HG03520 (cell line): ENCODE measurements around the gene ZYG11A.
"Not testable (repeated sequence)": the region's sequence is repeated elsewhere in the genome, so short reads cannot be mapped to it uniquely, and the experiment has no call there.

Experiments used
- ATAC-seq: cut with Tn5 transposase; IDR thresholded peaks from one replicate; pipeline ENCODE4 v1.9.1; 2021; ENCODE audit warnings: mild to moderate bottlenecking, moderate library complexity; ENCODE audit not compliant: unreplicated experiment

Gene ZYG11A

DNA sequence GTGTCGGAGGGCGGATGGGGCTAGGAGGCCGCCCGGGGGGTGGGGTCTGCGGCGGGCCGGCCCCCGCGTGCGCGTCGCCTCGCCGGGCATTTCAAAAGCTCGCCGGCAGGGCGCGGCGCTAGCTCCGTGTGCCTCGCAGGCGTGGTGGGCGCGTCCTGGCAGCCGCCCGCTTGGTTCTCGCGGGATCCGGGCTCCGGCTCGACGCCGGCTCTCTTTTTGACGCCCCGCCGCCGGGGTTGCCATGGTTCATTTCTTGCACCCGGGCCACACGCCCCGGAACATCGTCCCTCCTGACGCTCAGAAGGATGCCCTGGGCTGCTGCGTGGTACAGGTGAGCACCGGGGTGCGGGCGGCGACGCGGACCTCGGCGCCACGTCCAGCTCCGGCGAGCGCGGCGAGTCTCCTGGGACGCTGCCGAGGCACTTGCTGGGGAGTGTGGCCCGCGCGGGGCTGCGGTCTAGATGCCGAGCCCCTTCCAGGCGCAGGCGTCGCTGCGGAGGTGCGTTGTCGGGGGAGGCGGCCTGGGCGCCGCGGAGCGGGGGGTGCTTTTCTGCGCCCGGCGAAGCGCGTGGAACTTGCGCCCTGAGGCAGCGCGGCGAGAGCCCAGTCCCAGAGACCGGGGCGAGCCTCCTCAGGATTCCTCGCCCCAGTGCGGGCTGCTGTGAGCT is at the start of gene ZYG11A:
Gene ZYG11A (plus strand): TSS at position 118 of the 668 bp plus-strand sequence. CDS start 124 bp downstream, at position 242.
- ATAC-seq: peak; percentile 87

- ATAC-seq: not testable (repeated sequence)
These were observed 48.8 kb upstream of the ZYG11A start for GRCh38 chr1:52793717-52794116.

DNA sequence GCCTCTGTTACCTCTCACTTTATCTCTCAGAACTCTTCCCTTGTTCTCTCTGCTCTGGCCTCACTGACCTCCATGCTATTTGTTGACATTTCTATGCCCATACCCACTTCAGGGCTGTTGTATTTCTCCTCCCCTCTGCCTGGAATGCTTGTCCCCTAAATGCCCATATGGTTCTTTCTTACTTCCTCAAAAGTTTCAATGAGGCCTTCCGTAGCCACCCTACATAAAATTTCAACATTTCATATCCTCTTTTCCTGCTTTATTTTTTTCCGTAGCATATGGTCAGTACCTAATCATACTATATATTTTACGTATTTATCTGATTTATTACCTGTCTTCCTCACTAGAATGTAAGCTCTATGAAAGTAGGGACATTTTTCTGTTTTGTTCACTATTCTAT is 47.1 kb upstream of the ZYG11A start:
- no peak for ATAC-seq

- no peak for ATAC-seq
These were observed 44.2 kb upstream of the ZYG11A start for GRCh38 chr1:52798331-52798730.

GRCh38 chr1:52801011-52801410 is 41.5 kb upstream of the ZYG11A start:
- no peak for ATAC-seq

- not testable (repeated sequence) for ATAC-seq
These were observed 38.5 kb upstream of the ZYG11A start for GRCh38 chr1:52804083-52804482.

GRCh38 chr1:52814465-52814864 is 28.1 kb upstream of the ZYG11A start:
- no peak for ATAC-seq

DNA sequence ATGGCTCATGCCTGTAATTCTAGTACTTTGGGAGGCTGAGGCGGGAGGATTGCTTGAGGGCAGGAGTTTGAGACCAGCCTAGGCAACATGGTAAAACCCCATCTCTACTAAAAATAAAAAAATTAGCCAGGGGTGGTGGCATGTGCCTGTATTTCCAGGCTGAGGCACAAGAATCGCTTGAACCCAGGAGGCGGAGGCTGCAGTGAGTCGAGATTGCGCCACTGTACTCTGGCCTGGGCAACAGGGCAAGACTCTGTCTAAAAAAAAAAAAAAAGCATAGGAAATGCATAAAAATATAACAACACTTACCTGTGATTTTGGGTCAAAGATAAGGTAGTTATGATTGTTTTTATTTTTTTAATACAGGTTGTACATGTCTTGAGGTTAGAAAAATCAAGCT is 21.7 kb upstream of the ZYG11A start:
- not testable (repeated sequence) for ATAC-seq

DNA sequence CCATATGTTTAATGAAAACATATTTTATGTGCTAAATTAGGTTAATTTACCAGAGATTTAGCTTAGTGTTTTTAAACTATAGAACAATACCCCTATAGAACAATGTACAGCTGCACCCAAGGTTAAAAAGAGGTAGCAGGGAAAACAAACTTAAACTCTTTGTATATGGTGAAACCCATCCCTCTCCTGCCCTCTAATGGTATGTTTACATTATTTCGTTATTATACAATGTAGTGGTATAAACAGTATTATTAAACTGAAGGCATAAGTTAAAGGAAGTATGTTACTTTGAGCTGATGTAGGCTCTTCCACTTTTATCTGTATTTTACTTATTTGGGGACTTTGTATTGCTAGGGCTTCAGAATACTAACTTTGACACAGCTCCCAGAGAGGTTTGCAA is 16.7 kb upstream of the ZYG11A start:
- no peak for ATAC-seq

DNA sequence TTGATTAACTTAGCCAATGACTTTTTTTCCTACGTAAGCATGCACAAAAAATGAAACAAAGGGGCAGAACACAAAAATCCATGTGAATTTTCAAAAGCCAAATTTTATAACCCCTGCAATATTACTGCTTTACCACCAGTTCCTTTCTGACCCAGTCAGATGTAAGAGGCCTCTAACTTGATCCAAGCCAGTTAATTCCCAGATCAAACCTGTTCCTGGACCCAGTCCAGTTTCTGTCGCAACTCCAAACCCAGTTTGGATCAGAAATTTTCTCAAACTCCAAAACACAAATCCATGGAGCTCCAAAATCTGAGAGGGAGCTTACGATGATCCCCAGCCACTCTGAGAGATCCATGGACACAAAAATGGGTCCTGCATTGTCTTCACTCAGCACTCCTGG is 7.8 kb upstream of the ZYG11A start:
- no peak for ATAC-seq

DNA sequence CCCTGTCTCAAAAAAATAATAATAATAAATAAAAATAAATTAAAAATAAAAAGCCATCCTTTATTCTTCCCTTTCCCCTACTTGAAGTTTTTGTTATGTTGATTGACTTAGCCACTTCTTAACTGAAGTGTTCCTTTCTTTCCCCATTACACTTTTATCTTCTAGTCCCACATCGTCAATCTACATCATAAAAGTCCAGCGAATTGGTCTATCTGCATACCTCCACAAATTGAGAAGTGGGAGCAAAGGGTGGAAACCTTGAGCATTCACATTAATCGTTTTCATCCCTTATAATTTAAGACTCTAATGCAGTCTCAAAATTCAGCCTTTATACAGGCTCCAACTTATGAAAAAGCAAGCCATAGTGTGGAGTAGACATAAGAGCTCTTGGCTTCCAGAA is 6.5 kb upstream of the ZYG11A start:
- no peak for ATAC-seq

DNA sequence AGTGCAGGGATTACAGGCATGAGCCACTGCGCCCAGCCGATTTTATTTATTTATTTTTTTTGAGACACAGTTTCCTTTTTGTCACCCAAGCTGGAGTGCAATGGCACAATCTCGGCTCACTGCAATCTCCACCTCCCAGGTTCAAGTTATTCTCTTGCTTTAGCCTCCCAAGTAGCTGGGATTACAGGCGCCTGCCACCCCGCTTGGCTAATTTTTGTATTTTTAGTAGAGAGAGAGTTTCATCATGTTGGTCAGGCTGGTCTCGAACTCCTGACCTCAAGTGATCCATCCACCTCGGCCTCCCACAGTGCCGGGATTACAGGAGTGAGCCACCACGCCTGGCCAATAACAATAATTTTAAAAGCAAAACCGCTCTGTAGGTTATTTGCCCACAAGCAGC is 3.4 kb upstream of the ZYG11A start:
- ATAC-seq: not testable (repeated sequence)

GRCh38 chr1:52845119-52845518 is 2.6 kb downstream of the ZYG11A start:
- not testable (repeated sequence) for ATAC-seq

- ATAC-seq: no peak
These were observed 5.9 kb downstream of the ZYG11A start for GRCh38 chr1:52848423-52848822.

DNA sequence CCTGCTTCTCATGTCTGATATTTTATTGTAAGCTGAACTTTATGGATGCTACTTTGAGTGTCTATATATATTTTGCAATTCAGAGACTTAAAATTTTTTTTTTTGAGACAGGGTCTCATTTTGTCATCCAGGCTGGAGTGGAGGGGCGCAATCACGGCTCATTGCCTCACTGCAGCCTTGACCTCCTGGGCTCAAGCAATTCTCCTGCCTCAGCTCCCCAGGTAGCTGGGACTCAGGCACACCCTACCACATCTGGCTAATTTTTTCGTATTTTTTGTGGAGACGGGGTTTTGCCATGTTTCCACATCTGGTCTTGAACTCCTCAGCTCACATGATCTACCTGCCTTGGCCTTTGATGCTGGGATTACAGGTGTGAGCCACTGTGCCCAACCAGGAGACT is 8.4 kb downstream of the ZYG11A start:
- no peak for ATAC-seq

DNA sequence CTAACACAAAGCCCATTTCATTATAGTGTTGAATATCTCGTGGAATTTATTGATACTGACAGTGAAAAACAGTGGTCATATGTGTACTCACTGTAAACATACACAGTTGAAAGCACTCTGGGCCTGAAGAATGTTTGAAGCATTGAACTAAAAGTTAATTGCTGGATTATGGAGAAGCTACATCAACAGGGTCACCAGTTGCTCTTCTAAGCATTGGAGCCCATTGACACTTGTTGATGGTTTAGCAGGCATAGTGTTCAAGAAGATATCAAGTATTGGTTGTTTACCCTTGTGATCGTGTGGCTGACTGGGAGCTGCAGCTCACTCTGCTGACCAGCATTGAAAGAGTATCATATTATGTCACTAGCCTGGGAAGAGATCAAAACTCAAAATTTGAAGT is 10.3 kb downstream of the ZYG11A start:
- ATAC-seq: no peak

GRCh38 chr1:52855584-52855983 is 13.0 kb downstream of the ZYG11A start:
- ATAC-seq: no peak

DNA sequence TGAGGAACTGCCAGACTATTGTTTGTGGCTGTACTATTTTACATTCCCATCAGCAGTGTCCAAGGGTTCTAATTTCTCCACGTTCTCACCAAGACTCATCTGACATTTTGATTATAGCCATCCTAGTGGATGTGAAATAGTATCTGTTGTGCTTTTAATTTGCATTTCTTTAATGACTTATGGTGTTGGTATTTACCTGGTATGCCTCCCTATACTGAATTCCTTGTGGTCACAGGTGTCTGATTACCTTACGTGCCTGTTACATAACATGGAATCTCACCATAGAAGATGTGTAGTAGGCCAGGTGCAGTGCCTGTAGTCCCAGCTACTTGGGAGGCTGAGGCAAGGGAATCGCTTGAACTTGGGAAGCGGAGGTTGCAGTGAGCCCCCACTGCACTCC is 13.5 kb downstream of the ZYG11A start:
- ATAC-seq: no peak

GRCh38 chr1:52857443-52857842 is 14.9 kb downstream of the ZYG11A start:
- ATAC-seq: no peak

GRCh38 chr1:52862666-52863458 is 20.3 kb downstream of the ZYG11A start:
- no peak for ATAC-seq

- peak; percentile 83 for ATAC-seq
These were observed 24.7 kb downstream of the ZYG11A start for GRCh38 chr1:52867087-52867863.

DNA sequence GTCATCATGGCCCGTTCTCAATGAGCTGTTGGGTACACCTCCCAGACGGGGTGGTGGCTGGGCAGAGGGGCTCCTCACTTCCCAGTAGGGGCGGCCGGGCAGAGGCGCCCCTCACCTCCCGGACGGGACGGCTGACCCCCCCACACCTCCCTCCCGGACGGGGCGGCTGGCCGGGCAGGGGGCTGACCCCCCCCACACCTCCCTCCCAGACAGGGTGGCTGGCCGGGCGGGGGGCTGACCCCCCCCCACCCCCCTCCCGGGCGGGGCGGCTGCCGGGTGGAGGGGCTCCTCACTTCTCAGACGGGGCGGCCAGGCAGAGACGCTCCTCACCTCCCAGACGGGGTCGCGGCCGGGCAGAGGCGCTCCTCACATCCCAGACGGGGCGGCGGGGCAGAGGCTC is 27.2 kb downstream of the ZYG11A start:
- ATAC-seq: not testable (repeated sequence)
